SK-N-SH (cell line): ENCODE results near the gene JMJD4.

Experiments
- CHD2 ChIP-seq: fragments of 150-350 bp; IDR thresholded peaks from 2 replicates; pipeline ENCODE4 v1.6.1; 2018; ENCODE audit warnings: low read length; ENCODE audit not compliant: partially characterized antibody
- ELF1 ChIP-seq: IDR thresholded peaks from 2 replicates; pipeline ENCODE4 v1.4.0; 2012
- EP300 ChIP-seq, 2 experiments: IDR thresholded peaks; 2 replicates each; pipeline versions ENCODE4 v1.4.0 to v1.6.1; 2012; ENCODE audit warnings: borderline replicate concordance in 1 of 2, low read depth in 1 of 2, low read length in 1 of 2
- NRF1 ChIP-seq: IDR thresholded peaks from 2 replicates; pipeline ENCODE4 v1.6.1; 2012; ENCODE audit warnings: low read depth, mild to moderate bottlenecking, low read length
- TAF1 ChIP-seq: IDR thresholded peaks from 2 replicates; pipeline ENCODE4 v1.6.1; 2012; ENCODE audit warnings: low read depth, mild to moderate bottlenecking, low read length, moderate library complexity, borderline replicate concordance
- TEAD4 ChIP-seq: IDR thresholded peaks from 2 replicates; pipeline ENCODE4 v1.4.0; 2012; ENCODE audit warnings: mild to moderate bottlenecking, borderline replicate concordance; ENCODE audit not compliant: insufficient read depth
- YY1 ChIP-seq: IDR thresholded peaks from 2 replicates; pipeline ENCODE4 v1.4.0; 2012; ENCODE audit warnings: low read depth, mild to moderate bottlenecking
- TF ChIP-seq, protein P1 (sequence below): fragments of 200-600 bp; sonication (generic); IDR thresholded peaks from 2 replicates; pipeline ENCODE4 v1.6.1; 2017; ENCODE audit warnings: antibody characterized with exemption, mild to moderate bottlenecking, moderate library complexity
- TF ChIP-seq, protein P2 (sequence below): fragments of 150-350 bp; IDR thresholded peaks from 2 replicates; pipeline ENCODE4 v1.6.1; 2017; ENCODE audit warnings: antibody characterized with exemption, low read length, low read depth, borderline replicate concordance
- TF ChIP-seq, protein P3 (sequence below): IDR thresholded peaks from 2 replicates; pipeline ENCODE4 v1.4.0; 2012; ENCODE audit warnings: low read depth, borderline replicate concordance
- TF ChIP-seq, protein P4 (sequence below): IDR thresholded peaks from 2 replicates; pipeline ENCODE4 v1.6.1; 2012; ENCODE audit warnings: mild to moderate bottlenecking, low read depth, low read length, moderate library complexity

DNA sequence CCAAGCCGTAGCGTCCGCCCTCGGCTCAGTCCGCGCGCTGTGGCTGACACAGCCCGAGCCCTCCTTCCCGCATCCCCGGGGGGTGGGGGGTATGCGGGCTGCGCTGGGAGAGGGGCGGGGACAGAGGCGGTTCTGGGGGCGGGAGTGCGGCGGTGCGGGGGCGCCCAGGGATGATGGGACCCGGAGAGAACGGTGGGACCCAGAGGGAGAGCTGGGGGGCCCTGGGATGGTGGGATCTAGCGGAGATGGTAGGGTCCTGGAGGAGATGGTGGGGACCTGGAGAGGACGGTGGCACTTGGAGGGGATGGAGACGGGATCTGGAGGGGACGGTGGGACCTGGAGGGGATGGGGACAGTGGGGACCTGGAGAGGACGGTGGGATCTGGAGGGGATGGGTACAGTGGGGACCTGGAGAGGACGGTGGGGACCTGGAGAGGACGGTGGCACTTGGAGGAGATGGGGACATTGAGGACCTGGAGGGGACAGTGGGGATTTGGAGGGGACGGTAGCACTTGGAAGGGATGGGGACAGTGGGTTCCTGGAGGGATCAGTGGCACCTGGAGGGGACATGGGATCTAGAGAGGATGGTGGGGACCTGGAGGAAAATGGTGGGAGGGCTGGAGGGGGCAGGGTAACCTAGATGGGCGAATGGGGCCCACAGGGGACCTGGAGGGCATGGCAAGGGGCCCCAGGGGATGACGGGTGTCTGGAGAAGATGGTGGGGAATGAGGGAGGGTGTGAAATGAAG lies 610 bp upstream of the JMJD4 start:
- TF ChIP-seq, protein P1, sequence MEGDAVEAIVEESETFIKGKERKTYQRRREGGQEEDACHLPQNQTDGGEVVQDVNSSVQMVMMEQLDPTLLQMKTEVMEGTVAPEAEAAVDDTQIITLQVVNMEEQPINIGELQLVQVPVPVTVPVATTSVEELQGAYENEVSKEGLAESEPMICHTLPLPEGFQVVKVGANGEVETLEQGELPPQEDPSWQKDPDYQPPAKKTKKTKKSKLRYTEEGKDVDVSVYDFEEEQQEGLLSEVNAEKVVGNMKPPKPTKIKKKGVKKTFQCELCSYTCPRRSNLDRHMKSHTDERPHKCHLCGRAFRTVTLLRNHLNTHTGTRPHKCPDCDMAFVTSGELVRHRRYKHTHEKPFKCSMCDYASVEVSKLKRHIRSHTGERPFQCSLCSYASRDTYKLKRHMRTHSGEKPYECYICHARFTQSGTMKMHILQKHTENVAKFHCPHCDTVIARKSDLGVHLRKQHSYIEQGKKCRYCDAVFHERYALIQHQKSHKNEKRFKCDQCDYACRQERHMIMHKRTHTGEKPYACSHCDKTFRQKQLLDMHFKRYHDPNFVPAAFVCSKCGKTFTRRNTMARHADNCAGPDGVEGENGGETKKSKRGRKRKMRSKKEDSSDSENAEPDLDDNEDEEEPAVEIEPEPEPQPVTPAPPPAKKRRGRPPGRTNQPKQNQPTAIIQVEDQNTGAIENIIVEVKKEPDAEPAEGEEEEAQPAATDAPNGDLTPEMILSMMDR: no peak
- TF ChIP-seq NRF1 (no peak), CHD2 (no peak), TAF1 (no peak), ELF1 (no peak), YY1 (no peak), TEAD4 (no peak), EP300 (IDR thresholded peaks at IDR 0.05; ENCODE audit: borderline replicate concordance in 1 of 2, low read depth in 1 of 2, low read length in 1 of 2) (no peak)
- TF ChIP-seq, protein P2, sequence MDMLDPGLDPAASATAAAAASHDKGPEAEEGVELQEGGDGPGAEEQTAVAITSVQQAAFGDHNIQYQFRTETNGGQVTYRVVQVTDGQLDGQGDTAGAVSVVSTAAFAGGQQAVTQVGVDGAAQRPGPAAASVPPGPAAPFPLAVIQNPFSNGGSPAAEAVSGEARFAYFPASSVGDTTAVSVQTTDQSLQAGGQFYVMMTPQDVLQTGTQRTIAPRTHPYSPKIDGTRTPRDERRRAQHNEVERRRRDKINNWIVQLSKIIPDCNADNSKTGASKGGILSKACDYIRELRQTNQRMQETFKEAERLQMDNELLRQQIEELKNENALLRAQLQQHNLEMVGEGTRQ: no peak
- TF ChIP-seq, protein P3, sequence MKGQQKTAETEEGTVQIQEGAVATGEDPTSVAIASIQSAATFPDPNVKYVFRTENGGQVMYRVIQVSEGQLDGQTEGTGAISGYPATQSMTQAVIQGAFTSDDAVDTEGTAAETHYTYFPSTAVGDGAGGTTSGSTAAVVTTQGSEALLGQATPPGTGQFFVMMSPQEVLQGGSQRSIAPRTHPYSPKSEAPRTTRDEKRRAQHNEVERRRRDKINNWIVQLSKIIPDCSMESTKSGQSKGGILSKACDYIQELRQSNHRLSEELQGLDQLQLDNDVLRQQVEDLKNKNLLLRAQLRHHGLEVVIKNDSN: no peak
- TF ChIP-seq, protein P4, sequence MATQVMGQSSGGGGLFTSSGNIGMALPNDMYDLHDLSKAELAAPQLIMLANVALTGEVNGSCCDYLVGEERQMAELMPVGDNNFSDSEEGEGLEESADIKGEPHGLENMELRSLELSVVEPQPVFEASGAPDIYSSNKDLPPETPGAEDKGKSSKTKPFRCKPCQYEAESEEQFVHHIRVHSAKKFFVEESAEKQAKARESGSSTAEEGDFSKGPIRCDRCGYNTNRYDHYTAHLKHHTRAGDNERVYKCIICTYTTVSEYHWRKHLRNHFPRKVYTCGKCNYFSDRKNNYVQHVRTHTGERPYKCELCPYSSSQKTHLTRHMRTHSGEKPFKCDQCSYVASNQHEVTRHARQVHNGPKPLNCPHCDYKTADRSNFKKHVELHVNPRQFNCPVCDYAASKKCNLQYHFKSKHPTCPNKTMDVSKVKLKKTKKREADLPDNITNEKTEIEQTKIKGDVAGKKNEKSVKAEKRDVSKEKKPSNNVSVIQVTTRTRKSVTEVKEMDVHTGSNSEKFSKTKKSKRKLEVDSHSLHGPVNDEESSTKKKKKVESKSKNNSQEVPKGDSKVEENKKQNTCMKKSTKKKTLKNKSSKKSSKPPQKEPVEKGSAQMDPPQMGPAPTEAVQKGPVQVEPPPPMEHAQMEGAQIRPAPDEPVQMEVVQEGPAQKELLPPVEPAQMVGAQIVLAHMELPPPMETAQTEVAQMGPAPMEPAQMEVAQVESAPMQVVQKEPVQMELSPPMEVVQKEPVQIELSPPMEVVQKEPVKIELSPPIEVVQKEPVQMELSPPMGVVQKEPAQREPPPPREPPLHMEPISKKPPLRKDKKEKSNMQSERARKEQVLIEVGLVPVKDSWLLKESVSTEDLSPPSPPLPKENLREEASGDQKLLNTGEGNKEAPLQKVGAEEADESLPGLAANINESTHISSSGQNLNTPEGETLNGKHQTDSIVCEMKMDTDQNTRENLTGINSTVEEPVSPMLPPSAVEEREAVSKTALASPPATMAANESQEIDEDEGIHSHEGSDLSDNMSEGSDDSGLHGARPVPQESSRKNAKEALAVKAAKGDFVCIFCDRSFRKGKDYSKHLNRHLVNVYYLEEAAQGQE: no peak
